Activated CD4-positive, alpha-beta T cell treated with anti-CD3 and anti-CD28 coated beads for 4 hours (primary cell): Measurements from ENCODE around the gene GAK.

Experiments
- DNase-seq, 2 donors: peaks; one replicate each; pipeline ENCODE4 v3.0.0-alpha.2; 2020

GAK gene

DNA sequence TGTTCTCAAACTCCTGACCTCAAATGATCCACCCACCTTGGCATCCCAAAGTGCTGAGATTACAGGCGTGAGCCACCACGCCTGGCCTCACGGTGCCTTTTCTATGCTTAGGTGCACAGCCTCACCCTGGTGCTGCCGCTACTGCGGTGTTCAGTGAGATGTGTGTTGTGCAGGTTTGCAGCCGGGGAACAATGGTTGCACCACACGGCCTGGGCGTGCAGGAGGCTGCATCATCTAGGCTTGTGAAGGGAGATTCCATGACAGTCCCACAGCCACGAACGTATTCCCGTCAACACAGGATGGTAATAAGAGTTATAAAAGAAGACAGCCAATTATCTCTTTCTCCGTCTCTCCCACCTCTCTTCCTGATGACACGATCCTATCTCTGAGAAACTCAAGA, 128.2 kb downstream of the GAK start:
- no peak for DNase-seq

DNA sequence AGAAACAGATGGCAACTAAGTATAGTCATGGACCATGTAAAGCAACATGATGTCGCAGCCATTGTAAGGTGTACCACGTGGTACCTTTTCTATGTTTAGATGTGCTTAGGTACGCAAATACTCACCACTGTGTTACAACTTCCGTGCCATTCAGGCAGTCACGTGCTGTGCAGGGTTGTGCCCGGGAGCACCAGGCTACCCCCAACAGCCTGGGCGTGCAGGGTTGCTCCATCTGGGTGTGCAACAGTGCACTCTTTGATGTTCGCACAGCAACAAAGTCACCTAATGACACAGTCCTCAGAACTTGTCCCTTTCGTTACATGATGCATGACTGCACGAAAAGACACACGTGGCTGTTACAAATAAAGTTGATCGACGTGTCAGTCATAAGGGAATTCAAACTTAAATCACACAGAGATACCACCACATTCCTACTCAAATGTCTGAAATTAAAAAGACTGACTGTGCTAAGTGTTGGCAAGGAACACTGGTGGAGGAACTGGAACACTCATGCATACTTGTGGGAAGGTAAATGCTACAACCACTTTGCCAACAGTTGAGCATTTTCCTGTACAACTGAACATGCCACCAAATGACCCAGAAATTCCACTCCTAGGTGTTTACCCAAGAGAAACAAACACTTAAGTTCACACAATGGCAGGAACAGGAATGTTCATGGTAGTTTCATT, 130.5 kb downstream of the GAK start:
- no peak for DNase-seq
